T-helper 2 cell treated with Interferon-gamma antibody and Interleukin-4, amounts not matched to agents 5 μg/mL and 100 μg/mL, for 36 hours (primary cell): ENCODE data around the gene RFX8.
"Not testable (repeated sequence)": the region's sequence is repeated elsewhere in the genome, so short reads cannot be mapped to it uniquely, and the experiment has no call there.

Experiments
- DNase-seq: peaks from one replicate; pipeline ENCODE4 v3.0.0; 2021; ENCODE audit warnings: low spot score
- H3K27ac Mint-ChIP-seq: one replicate; pipeline ENCODE4 v1.8.0; 2021; ENCODE audit warnings: mild to moderate bottlenecking, mixed read lengths
- H3K27me3 Mint-ChIP-seq: one replicate; pipeline ENCODE4 v1.8.0; 2021; ENCODE audit warnings: low read depth, mixed read lengths
- H3K36me3 Mint-ChIP-seq: one replicate; pipeline ENCODE4 v1.8.0; 2021; ENCODE audit warnings: low read depth, mixed read lengths
- H3K4me1 Mint-ChIP-seq: one replicate; pipeline ENCODE4 v1.8.0; 2021; ENCODE audit warnings: low read depth, mixed read lengths
- H3K4me3 Mint-ChIP-seq: one replicate; pipeline ENCODE4 v1.8.0; 2022; ENCODE audit warnings: mild to moderate bottlenecking, moderate library complexity, mixed read lengths
- H3K9me3 Mint-ChIP-seq: one replicate; pipeline ENCODE4 v1.8.0; 2021; ENCODE audit warnings: mixed read lengths

RFX8 gene

GRCh38 chr2:101476605-101477208 is 1.8 kb upstream of the RFX8 start:
- DNase-seq = peak; percentile 12
- H3K9me3 Mint-ChIP-seq = no peaks in the 10 kb centered on the region
- H3K4me1 Mint-ChIP-seq = peaks cover 49% of the 10 kb centered on the region
- no peaks in the 10 kb centered on the region for H3K27me3 Mint-ChIP-seq
- no peak overlapping the region for H3K4me3 Mint-ChIP-seq
- H3K27ac Mint-ChIP-seq = no peak overlapping the region
- no peaks in the 10 kb centered on the region for H3K36me3 Mint-ChIP-seq

GRCh38 chr2:101473911-101474701 is 806 bp downstream of the RFX8 start:
- no peaks in the 10 kb centered on the region for H3K36me3 Mint-ChIP-seq
- H3K4me1 Mint-ChIP-seq = peaks cover 49% of the 10 kb centered on the region
- H3K27ac Mint-ChIP-seq = peak overlapping the region; percentile 91
- H3K4me3 Mint-ChIP-seq = peak overlapping the region; percentile 86
- peak; percentile 68 for DNase-seq
- no peaks in the 10 kb centered on the region for H3K27me3 Mint-ChIP-seq
- H3K9me3 Mint-ChIP-seq = no peaks in the 10 kb centered on the region

GRCh38 chr2:101473591-101473910 is 1.4 kb downstream of the RFX8 start:
- Mint-ChIP-seq H3K4me3 (peak overlapping the region; percentile 86), H3K9me3 (no peaks in the 10 kb centered on the region), H3K4me1 (peaks cover 49% of the 10 kb centered on the region), H3K27ac (peak overlapping the region; percentile 91), H3K36me3 (no peaks in the 10 kb centered on the region), H3K27me3 (no peaks in the 10 kb centered on the region)
- DNase-seq = no peak

- no peak for DNase-seq
- no peak overlapping the region for H3K4me3 Mint-ChIP-seq
- H3K9me3 Mint-ChIP-seq = no peaks in the 10 kb centered on the region
- no peaks in the 10 kb centered on the region for H3K27me3 Mint-ChIP-seq
- peaks cover 9% of the 10 kb centered on the region for H3K36me3 Mint-ChIP-seq
- no peak overlapping the region for H3K27ac Mint-ChIP-seq
- peaks cover 26% of the 10 kb centered on the region for H3K4me1 Mint-ChIP-seq
These were observed 5.0 kb downstream of the RFX8 start for GRCh38 chr2:101469863-101470262.

GRCh38 chr2:101467306-101467705 is 7.6 kb downstream of the RFX8 start:
- Mint-ChIP-seq H3K27me3 (no peaks in the 10 kb centered on the region), H3K9me3 (no peaks in the 10 kb centered on the region), H3K36me3 (peaks cover 24% of the 10 kb centered on the region), H3K27ac (no peak overlapping the region), H3K4me1 (peaks cover 16% of the 10 kb centered on the region), H3K4me3 (no peak overlapping the region)
- DNase-seq = no peak

GRCh38 chr2:101466426-101466825 is 8.5 kb downstream of the RFX8 start:
- Mint-ChIP-seq H3K9me3 (no peaks in the 10 kb centered on the region), H3K27ac (no peak overlapping the region), H3K36me3 (peaks cover 29% of the 10 kb centered on the region), H3K27me3 (no peaks in the 10 kb centered on the region), H3K4me3 (no peak overlapping the region), H3K4me1 (peaks cover 8% of the 10 kb centered on the region)
- no peak for DNase-seq

- no peak overlapping the region for H3K4me3 Mint-ChIP-seq
- H3K36me3 Mint-ChIP-seq = peaks cover 34% of the 10 kb centered on the region
- peaks cover 6% of the 10 kb centered on the region for H3K4me1 Mint-ChIP-seq
- no peaks in the 10 kb centered on the region for H3K27me3 Mint-ChIP-seq
- DNase-seq = no peak
- no peak overlapping the region for H3K27ac Mint-ChIP-seq
- H3K9me3 Mint-ChIP-seq = no peaks in the 10 kb centered on the region
These were observed 10.1 kb downstream of the RFX8 start for GRCh38 chr2:101464841-101465240.

GRCh38 chr2:101463911-101464641 is 10.8 kb downstream of the RFX8 start:
- H3K36me3 Mint-ChIP-seq = peaks cover 34% of the 10 kb centered on the region
- no peaks in the 10 kb centered on the region for H3K27me3 Mint-ChIP-seq
- no peak overlapping the region for H3K27ac Mint-ChIP-seq
- no peak overlapping the region for H3K4me3 Mint-ChIP-seq
- no peaks in the 10 kb centered on the region for H3K9me3 Mint-ChIP-seq
- H3K4me1 Mint-ChIP-seq = peaks cover 6% of the 10 kb centered on the region
- no peak for DNase-seq

- Mint-ChIP-seq H3K27ac (no peak overlapping the region), H3K4me1 (peaks cover 6% of the 10 kb centered on the region), H3K4me3 (no peak overlapping the region), H3K27me3 (no peaks in the 10 kb centered on the region), H3K36me3 (peaks cover 34% of the 10 kb centered on the region), H3K9me3 (no peaks in the 10 kb centered on the region)
- no peak for DNase-seq
These were observed 11.5 kb downstream of the RFX8 start for GRCh38 chr2:101463421-101463820.

- H3K27me3 Mint-ChIP-seq = no peaks in the 10 kb centered on the region
- no peak for DNase-seq
- H3K27ac Mint-ChIP-seq = no peak overlapping the region
- H3K36me3 Mint-ChIP-seq = peaks cover 33% of the 10 kb centered on the region
- no peaks in the 10 kb centered on the region for H3K9me3 Mint-ChIP-seq
- no peak overlapping the region for H3K4me3 Mint-ChIP-seq
- peaks cover 6% of the 10 kb centered on the region for H3K4me1 Mint-ChIP-seq
These were observed 13.5 kb downstream of the RFX8 start for GRCh38 chr2:101461381-101461780.

- H3K27me3 Mint-ChIP-seq, H3K4me3 Mint-ChIP-seq, H3K4me1 Mint-ChIP-seq, DNase-seq, H3K27ac Mint-ChIP-seq, H3K36me3 Mint-ChIP-seq: not testable (repeated sequence)
- H3K9me3 Mint-ChIP-seq = peaks cover 12% of the 10 kb centered on the region
These were observed 20.5 kb downstream of the RFX8 start for GRCh38 chr2:101454408-101454807.

- Mint-ChIP-seq H3K4me1 (peaks cover 14% of the 10 kb centered on the region), H3K27ac (no peak overlapping the region), H3K9me3 (peaks cover 9% of the 10 kb centered on the region), H3K27me3 (no peaks in the 10 kb centered on the region), H3K4me3 (no peak overlapping the region), H3K36me3 (peaks cover 23% of the 10 kb centered on the region)
- DNase-seq = no peak
These were observed 23.9 kb downstream of the RFX8 start for GRCh38 chr2:101450965-101451364.

GRCh38 chr2:101446869-101447268 is 28.0 kb downstream of the RFX8 start:
- Mint-ChIP-seq H3K27me3 (no peaks in the 10 kb centered on the region), H3K4me3 (no peak overlapping the region), H3K36me3 (peaks cover 47% of the 10 kb centered on the region), H3K9me3 (peaks cover 8% of the 10 kb centered on the region), H3K4me1 (peaks cover 19% of the 10 kb centered on the region), H3K27ac (no peak overlapping the region)
- peak; percentile 14 for DNase-seq

GRCh38 chr2:101442667-101443061 is 32.2 kb downstream of the RFX8 start:
- Mint-ChIP-seq H3K4me1 (peaks cover 19% of the 10 kb centered on the region), H3K9me3 (peaks cover 8% of the 10 kb centered on the region), H3K27ac (no peak overlapping the region), H3K27me3 (no peaks in the 10 kb centered on the region), H3K4me3 (no peak overlapping the region), H3K36me3 (peaks cover 32% of the 10 kb centered on the region)
- DNase-seq = no peak
